Stomach (tissue), 4 donors: ENCODE data around the gene PSMD10.

Source experiments
- EP300 ChIP-seq: sonication (generic); formaldehyde crosslinking; IDR thresholded peaks from one replicate; pipeline ENCODE4 v1.6.1; 2017; ENCODE audit warnings: antibody characterized with exemption
- POLR2A ChIP-seq, 4 donors: fragments of 450-650 bp; IDR thresholded peaks; one replicate each; pipeline ENCODE4 v1.6.1; 2016; ENCODE audit warnings: antibody characterized with exemption in 4 of 4, control low read depth in 2 of 4, mild to moderate bottlenecking in 1 of 4, moderate library complexity in 1 of 4
- POLR2AphosphoS5 ChIP-seq, 3 donors: sonication (generic); formaldehyde crosslinking; IDR thresholded peaks; one replicate each; pipeline ENCODE4 v1.6.1; 2016; ENCODE audit warnings: antibody characterized with exemption in 3 of 3
- TF ChIP-seq, protein P1 (sequence below), 7 experiments: fragments of 450-650 bp in 4 of 7; fragments of 200-600 bp in 3 of 7; sonication (generic) in 3 of 7; IDR thresholded peaks; one replicate each; pipeline ENCODE4 v1.5.1; 2016 to 2019; ENCODE audit warnings: antibody characterized with exemption in 7 of 7, control low read depth in 2 of 7, mild to moderate bottlenecking in 1 of 7

DNA sequence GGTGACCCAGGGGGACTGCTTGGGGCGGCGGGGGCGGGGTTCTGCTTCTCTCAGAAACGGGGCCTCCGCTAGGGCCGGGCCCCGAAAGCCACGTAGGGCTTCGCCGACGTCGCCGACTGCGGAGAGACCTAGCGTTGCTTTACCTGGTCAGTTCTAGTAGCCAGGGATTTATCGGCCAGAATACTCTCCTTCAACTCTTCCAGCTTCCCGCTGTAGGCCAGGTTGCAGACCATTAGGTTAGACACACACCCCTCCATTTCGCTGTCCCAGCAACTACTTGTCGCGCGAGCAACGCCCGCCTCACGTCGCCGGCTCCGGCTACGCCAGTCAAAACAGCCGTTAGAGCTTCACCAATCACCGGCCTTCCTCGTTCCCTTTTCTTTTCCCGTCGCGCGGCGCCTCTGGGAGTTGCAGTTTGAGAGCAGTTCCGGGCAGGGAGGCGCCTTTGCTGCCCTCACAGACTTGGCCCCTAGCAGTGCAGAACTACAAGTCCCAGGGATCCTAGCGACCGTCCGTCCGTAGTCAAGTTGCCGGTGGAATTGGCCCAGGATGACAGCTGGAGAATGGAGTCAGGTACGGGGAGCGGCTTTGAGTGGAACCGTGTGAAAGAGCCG lies at the start of gene PSMD10, which contains the start of gene ATG4A:
- TF ChIP-seq, protein P1, sequence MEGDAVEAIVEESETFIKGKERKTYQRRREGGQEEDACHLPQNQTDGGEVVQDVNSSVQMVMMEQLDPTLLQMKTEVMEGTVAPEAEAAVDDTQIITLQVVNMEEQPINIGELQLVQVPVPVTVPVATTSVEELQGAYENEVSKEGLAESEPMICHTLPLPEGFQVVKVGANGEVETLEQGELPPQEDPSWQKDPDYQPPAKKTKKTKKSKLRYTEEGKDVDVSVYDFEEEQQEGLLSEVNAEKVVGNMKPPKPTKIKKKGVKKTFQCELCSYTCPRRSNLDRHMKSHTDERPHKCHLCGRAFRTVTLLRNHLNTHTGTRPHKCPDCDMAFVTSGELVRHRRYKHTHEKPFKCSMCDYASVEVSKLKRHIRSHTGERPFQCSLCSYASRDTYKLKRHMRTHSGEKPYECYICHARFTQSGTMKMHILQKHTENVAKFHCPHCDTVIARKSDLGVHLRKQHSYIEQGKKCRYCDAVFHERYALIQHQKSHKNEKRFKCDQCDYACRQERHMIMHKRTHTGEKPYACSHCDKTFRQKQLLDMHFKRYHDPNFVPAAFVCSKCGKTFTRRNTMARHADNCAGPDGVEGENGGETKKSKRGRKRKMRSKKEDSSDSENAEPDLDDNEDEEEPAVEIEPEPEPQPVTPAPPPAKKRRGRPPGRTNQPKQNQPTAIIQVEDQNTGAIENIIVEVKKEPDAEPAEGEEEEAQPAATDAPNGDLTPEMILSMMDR (IDR thresholded peaks at IDR 0.05) = peak in 2 of 7 experiments; percentile 2 to 21
- peak in 1 of 4 donors; percentile 66 for TF ChIP-seq POLR2A (IDR thresholded peaks at IDR 0.05)
- no peak for TF ChIP-seq EP300
- TF ChIP-seq POLR2AphosphoS5 (IDR thresholded peaks at IDR 0.05) = peak; percentile 17 to 77 (median 73)
